Lung (tissue), 12 donors: Measurements from ENCODE around the gene APOO. TPM values are rescaled to one million over a fixed set of nuclear protein-coding genes. Genes with fewer than 3 reads are reported as not detected.

ENCODE experiments used
- ATAC-seq: fragments of 200-7000 bp; cut with Tn5 transposase; one replicate; pipeline ENCODE4 v1.9.1; 2020; ENCODE audit warnings: moderate number of reproducible peaks; ENCODE audit not compliant: insufficient read depth, low FRiP score
- DNase-seq, 3 donors: peaks; one replicate each; pipeline ENCODE4 v3.0.0-alpha.2; 2013 to 2017
- H3K27ac ChIP-seq, 2 donors: one replicate each; pipeline ENCODE4 v1.5.1; 2013; ENCODE audit warnings: mild to moderate bottlenecking in 2 of 2, moderate library complexity in 2 of 2, control low read depth in 1 of 2, inconsistent platforms in 1 of 2, low read depth in 1 of 2, low read length in 1 of 2
- H3K27me3 ChIP-seq, 3 donors: one replicate each; pipeline ENCODE4 v1.5.1; 2013; ENCODE audit warnings: low read length in 2 of 3; ENCODE audit not compliant: control insufficient read depth in 3 of 3, insufficient read depth in 3 of 3
- H3K36me3 ChIP-seq, 4 donors: one replicate each; pipeline ENCODE4 v1.5.1; 2013; ENCODE audit warnings: low read length in 4 of 4, mild to moderate bottlenecking in 1 of 4, moderate library complexity in 1 of 4; ENCODE audit not compliant: control insufficient read depth in 4 of 4, insufficient read depth in 4 of 4
- H3K4me1 ChIP-seq, 5 donors: one replicate each; pipeline ENCODE4 v1.5.1; 2013; ENCODE audit warnings: low read length in 5 of 5, mild to moderate bottlenecking in 2 of 5, moderate library complexity in 1 of 5; ENCODE audit not compliant: control insufficient read depth in 5 of 5, insufficient read depth in 5 of 5
- H3K4me3 ChIP-seq: one replicate; pipeline ENCODE4 v1.5.1; 2013; ENCODE audit warnings: mild to moderate bottlenecking, control low read depth, moderate library complexity
- H3K9ac ChIP-seq, 2 donors: one replicate each; pipeline ENCODE4 v1.5.1; 2013; ENCODE audit warnings: low read length in 2 of 2, control low read depth in 1 of 2; ENCODE audit not compliant: insufficient read depth in 1 of 2
- H3K9me3 ChIP-seq, 4 donors: one replicate each; pipeline ENCODE4 v1.5.1; 2013; ENCODE audit warnings: low read length in 3 of 4, mild to moderate bottlenecking in 1 of 4, moderate library complexity in 1 of 4; ENCODE audit not compliant: control insufficient read depth in 4 of 4, insufficient read depth in 3 of 4
- WGBS, 2 donors: extraction: QIAGEN DNeasy Blood & Tissue Kit; methylation state at CpG; one replicate each; pipeline ENCODE4 v1.1.7; 2013; 5-methylcytosine and 5-hydroxymethylcytosine counted together
- polyA plus RNA-seq, 2 donors: library from polyadenylated mRNA; stranded (reverse); fragments of 200-250 nt; gene quantifications; one replicate each; pipeline ENCODE4 v1.2.1, GENCODE V29; 2013
- total RNA-seq, 2 donors: library from RNA; depleted of rRNA in 1 of 2; stranded (reverse); fragments of >200 nt in 1 of 2; gene quantifications; one replicate each; pipeline ENCODE4 v1.2.1, GENCODE V29; 2014 to 2021
- TF ChIP-seq, protein P1 (sequence below): IDR thresholded peaks from 2 replicates; pipeline ENCODE4 v1.5.1; 2012; ENCODE audit warnings: mild to moderate bottlenecking; ENCODE audit errors: control extremely low read depth, extremely low read depth
- donor health status: control.
- donor health status: control.
- donor health status: Bipolar disorder and iron deficiency.
- donor health status: healthy.
- donor health status: DM: yes; HTN: yes; CAD: no.

APOO gene
- total and polyA plus RNA-seq, 4 donors, result 8.9 to 25.0 (median 22.6) TPM

DNA sequence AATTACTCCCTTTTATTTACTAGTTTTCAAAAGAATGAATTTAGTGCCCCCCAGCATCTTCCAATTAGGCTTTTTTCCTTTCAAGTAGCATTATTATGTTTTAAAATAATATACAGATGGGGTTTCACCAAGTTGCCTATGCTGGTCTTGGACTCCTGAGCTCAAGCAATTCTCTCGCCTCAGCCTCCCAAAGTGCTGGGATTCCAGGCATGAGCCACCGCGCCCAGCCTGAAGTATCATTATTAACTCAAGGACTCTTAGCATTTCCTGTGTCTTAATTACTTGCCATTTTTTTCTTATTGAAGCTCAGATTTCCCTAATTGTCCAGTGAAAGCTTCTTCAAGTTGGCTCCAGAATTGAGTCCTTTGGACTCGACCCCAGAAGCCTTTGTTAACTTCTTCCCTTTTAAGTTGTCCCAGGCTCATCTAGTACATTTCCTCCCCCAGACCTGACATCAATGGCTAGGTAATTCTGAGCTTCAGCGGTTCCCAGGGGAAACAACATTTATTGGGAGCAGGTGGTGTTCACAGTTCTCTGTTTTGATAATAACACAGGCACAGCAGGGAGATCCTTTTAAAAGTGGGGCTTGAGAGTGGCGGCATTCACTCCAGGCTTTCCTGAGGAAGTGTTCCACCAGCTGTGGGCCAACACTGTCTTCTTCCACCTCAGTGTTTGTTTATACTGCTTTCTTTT, 114.7 kb downstream of the APOO start:
- 49 to 76% methylated on average over 6 of the region's 6 CpGs for WGBS, 2 donors
- peak overlapping the region in 1 of 2 donors; percentile 53 for H3K27ac ChIP-seq
- no peaks in the 10 kb centered on the region for H3K27me3 ChIP-seq
- TF ChIP-seq, protein P1, sequence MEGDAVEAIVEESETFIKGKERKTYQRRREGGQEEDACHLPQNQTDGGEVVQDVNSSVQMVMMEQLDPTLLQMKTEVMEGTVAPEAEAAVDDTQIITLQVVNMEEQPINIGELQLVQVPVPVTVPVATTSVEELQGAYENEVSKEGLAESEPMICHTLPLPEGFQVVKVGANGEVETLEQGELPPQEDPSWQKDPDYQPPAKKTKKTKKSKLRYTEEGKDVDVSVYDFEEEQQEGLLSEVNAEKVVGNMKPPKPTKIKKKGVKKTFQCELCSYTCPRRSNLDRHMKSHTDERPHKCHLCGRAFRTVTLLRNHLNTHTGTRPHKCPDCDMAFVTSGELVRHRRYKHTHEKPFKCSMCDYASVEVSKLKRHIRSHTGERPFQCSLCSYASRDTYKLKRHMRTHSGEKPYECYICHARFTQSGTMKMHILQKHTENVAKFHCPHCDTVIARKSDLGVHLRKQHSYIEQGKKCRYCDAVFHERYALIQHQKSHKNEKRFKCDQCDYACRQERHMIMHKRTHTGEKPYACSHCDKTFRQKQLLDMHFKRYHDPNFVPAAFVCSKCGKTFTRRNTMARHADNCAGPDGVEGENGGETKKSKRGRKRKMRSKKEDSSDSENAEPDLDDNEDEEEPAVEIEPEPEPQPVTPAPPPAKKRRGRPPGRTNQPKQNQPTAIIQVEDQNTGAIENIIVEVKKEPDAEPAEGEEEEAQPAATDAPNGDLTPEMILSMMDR, result no peak
- no peak for ATAC-seq
- peaks cover 0 to 27% (median 13%) of the 10 kb centered on the region in 5 donors for H3K4me1 ChIP-seq
- DNase-seq, result no peak
- no peaks in the 10 kb centered on the region for H3K36me3 ChIP-seq
- H3K9ac ChIP-seq, result no peak overlapping the region
- H3K9me3 ChIP-seq, result no peaks in the 10 kb centered on the region
- H3K4me3 ChIP-seq, result no peak overlapping the region

GRCh38 chrX:23790155-23790497, 117.6 kb downstream of the APOO start:
- 71 to 80% methylated on average over 11 of the region's 11 CpGs for WGBS, 2 donors
- Histone ChIP-seq H3K4me1 (peaks cover 0 to 10% (median 1%) of the 10 kb centered on the region in 5 donors), H3K36me3 (peaks cover 0 to 4% (median 2%) of the 10 kb centered on the region in 4 donors), H3K27me3 (peaks cover 0 to 3% (median 0%) of the 10 kb centered on the region in 3 donors), H3K9me3 (no peaks in the 10 kb centered on the region), H3K4me3 (no peak overlapping the region), H3K27ac (no peak overlapping the region), H3K9ac (no peak overlapping the region)
- no peak for DNase-seq
- ATAC-seq, result no peak
- TF ChIP-seq, protein P1, result no peak

GRCh38 chrX:23789386-23790154, 118.2 kb downstream of the APOO start:
- no peak for ATAC-seq
- no peak overlapping the region for H3K4me3 ChIP-seq
- DNase-seq, result no peak
- TF ChIP-seq, protein P1, result no peak
- H3K4me1 ChIP-seq, result peaks cover 0 to 7% (median 0%) of the 10 kb centered on the region in 5 donors
- H3K27me3 ChIP-seq, result peaks cover 0 to 3% (median 0%) of the 10 kb centered on the region in 3 donors
- no peak overlapping the region for H3K27ac ChIP-seq
- H3K36me3 ChIP-seq, result peaks cover 0 to 9% (median 2%) of the 10 kb centered on the region in 4 donors
- H3K9me3 ChIP-seq, result no peaks in the 10 kb centered on the region
- H3K9ac ChIP-seq, result no peak overlapping the region
- WGBS, 2 donors, result 82 to 84% methylated on average over 8 of the region's 8 CpGs
